Inflammatory macrophage treated with lipopolysaccharide for 4 hours (primary cell): Measurements from ENCODE around the gene KLF16.
"Not testable (repeated sequence)": the region's sequence is repeated elsewhere in the genome, so short reads cannot be mapped to it uniquely, and the experiment has no call there.

Experiments
- DNase-seq: peaks from one replicate; pipeline ENCODE4 v3.0.0-alpha.2; 2020

KLF16 gene

DNA sequence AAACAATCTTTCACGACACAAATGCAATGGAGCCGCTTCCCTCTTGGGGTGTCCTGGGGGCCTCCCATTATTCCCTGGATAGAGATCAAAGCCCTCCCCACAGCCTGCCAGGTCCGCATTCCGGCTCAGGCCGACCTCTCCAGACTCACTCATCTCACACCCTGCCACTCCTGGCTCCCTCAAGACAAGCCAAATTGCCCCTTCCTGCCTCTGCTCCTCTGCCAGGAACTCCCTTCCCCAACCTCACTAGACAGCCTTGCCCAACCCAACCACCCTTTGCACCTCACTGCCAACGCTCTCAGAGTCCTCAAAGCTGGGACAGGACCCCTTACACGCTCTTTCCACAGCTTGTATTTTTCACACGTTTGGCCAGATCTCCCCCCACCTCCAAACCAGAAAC lies 20.4 kb upstream of the KLF16 start:
- no peak for DNase-seq

GRCh38 chr19:1882786-1883692 lies 19.7 kb upstream of the KLF16 start:
- DNase-seq: no peak

GRCh38 chr19:1882089-1882785 lies 18.9 kb upstream of the KLF16 start:
- no peak for DNase-seq

DNA sequence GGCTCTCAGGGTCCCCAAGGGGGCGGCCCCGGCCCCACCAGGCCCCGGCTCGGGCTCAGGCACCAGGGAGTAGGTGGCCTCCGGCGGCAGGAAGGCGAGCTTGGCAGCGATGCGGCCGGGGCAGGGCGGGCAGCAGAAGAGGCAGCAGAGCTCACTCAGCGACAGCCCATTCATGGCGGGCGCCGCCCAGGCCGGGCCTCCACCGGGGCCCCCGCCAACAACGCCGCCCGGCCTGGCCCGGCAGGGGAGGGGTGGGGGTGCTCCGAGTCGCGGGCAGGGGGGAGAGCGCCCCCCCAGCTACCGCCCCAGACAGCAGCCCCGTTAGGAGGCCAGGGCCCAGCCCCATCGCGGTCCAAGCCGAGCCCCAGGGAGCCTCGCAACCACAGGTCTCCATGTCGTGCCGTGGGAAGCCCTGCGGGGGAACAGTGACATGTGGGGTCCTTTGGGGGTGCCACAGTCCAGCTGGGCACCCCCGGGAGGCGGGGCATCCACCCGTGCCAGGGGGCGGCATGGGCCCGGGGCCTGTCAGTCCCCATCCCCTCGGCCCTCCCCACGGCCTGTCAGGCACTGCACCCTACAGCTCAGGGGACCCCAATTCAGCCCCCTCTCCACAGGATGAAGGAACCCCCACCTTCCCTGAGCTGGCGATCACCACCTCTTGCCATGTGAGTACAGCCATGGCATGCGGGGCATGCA lies 18.2 kb upstream of the KLF16 start:
- DNase-seq: not testable (repeated sequence)

GRCh38 chr19:1880611-1881392 lies 17.4 kb upstream of the KLF16 start:
- DNase-seq: no peak

DNA sequence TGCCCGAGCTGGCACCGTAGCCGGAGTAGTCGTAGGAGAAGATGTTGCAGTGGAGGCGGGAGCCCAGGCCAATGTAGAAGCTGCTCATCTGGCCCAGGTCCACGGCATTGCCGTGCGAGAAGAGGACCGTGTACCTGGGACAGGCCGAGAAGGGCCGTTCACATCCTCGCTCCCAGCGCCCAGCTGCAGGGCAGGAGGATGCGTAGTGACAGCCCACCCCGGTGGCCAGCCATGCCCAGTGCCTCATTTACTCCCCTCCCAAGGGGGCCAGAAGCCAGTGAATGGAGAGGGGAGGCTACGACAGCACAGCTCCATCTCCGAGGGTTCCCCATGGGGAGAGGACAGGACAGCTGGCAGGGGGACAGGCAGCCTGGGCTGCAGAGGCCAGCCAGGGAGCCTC lies 16.6 kb upstream of the KLF16 start:
- DNase-seq: not testable (repeated sequence)

- not testable (repeated sequence) for DNase-seq
These were observed 15.2 kb upstream of the KLF16 start for GRCh38 chr19:1878583-1878982.

GRCh38 chr19:1877280-1877660 lies 13.9 kb upstream of the KLF16 start:
- DNase-seq: not testable (repeated sequence)

- not testable (repeated sequence) for DNase-seq
These were observed 13.3 kb upstream of the KLF16 start for GRCh38 chr19:1876496-1877279.

- peak; percentile 93 for DNase-seq
These were observed 12.5 kb upstream of the KLF16 start for GRCh38 chr19:1875646-1876495.

GRCh38 chr19:1875265-1875645 lies 11.9 kb upstream of the KLF16 start:
- not testable (repeated sequence) for DNase-seq

- peak; percentile 61 for DNase-seq
These were observed 11.3 kb upstream of the KLF16 start for GRCh38 chr19:1874554-1875185.

GRCh38 chr19:1873524-1874473 lies 10.4 kb upstream of the KLF16 start:
- DNase-seq: no peak

- DNase-seq: no peak
These were observed 9.6 kb upstream of the KLF16 start for GRCh38 chr19:1872807-1873523.

DNA sequence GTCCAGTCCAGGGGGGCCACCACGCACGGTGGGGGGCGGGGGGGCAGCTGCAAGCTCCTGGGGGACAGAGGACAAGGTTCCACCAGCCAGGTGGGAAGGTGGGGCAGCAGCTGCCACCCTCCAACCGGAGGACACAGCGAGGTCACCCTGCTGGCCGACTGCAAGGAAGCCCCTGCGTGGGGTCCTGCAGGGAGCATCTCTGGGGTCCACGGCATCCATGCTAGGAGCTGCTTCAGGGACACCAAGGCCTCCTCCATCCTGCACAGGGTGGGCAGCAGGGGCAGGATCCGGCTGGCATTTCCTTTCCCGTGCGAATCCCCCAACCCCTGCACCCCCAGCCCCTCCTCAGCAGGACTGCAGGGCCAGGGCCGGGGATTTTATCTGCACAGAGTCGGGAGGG lies 8.3 kb upstream of the KLF16 start:
- no peak for DNase-seq

DNA sequence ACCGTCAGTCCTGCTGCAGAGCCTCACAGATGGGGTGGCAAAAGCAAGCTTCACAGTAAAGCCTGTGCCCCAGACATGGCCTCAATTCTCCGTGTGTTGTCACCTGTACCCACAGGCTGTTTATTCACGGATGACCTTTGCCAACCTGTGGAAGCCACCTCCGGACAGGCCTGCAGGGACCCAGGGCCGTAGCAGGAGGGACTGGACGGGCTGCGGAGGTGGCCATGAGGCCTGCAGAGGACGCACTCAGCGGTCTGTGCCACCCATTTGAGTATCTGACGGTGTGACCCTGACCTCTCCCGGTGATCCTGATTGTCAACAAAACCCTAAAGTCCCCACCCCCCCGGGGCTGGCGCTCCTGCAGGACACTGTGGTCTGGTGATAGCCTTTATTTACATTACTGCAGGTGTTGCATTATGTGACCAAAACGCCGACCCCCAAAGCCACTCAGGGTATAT lies 7.8 kb upstream of the KLF16 start:
- no peak for DNase-seq

- DNase-seq: no peak
These were observed 5.6 kb upstream of the KLF16 start for GRCh38 chr19:1868971-1869370.

DNA sequence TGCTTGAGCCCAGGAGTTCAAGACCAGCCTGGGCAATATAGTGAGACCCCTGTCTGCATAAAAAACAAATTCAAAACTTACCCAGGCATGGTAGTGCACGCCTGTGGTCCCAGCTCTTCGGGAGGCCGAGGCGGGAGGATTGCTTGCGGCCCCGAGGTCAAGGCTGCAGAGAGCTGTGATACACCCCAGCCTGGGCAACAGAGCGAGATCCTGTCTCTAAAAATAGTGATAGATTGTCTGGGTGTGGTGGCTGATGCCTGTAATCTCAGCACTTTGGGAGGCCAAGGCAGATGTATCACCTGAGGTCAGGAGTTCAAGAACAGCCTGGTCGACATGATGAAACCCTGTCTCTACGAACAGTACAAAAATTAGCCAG lies 4.0 kb upstream of the KLF16 start:
- no peak for DNase-seq
